CD14-positive monocyte (primary cell): Measurements from ENCODE around the gene CARD11. TPM values are rescaled to one million over a fixed set of nuclear protein-coding genes. Genes with fewer than 3 reads are reported as not detected.

Experiments used
- DNase-seq, 3 donors: peaks; one replicate each; pipeline ENCODE4 v3.0.0-alpha.2; 2011 to 2022
- H2AFZ ChIP-seq: 2 replicates; pipeline ENCODE4 v1.6.0; 2012; ENCODE audit warnings: mild to moderate bottlenecking, low read depth, low read length, inconsistent platforms; ENCODE audit not compliant: insufficient read depth, poor library complexity, severe bottlenecking
- H3K27ac ChIP-seq, 2 donors: 1 replicate in 1 of 2; 2 replicates in 1 of 2; pipeline ENCODE4 v1.5.1; 2012 to 2013; ENCODE audit warnings: low read length in 2 of 2, control low read depth in 1 of 2, inconsistent platforms in 1 of 2, low read depth in 1 of 2, mild to moderate bottlenecking in 1 of 2
- H3K27me3 ChIP-seq, 2 donors: one replicate each; pipeline versions ENCODE4 v1.6.0 to v1.6.1; 2011 to 2013; ENCODE audit warnings: low read length in 2 of 2; ENCODE audit not compliant: control insufficient read depth in 2 of 2, insufficient read depth in 2 of 2
- H3K36me3 ChIP-seq, 2 donors: replicated peaks in 1 of 2; 1 replicate in 1 of 2; 2 replicates in 1 of 2; pipeline versions ENCODE4 v1.5.1 to v1.6.1; 2012 to 2013; ENCODE audit warnings: low read length in 2 of 2, control low read depth in 1 of 2, inconsistent platforms in 1 of 2, mild to moderate bottlenecking in 1 of 2; ENCODE audit not compliant: insufficient read depth in 2 of 2, control insufficient read depth in 1 of 2
- H3K4me1 ChIP-seq, 2 donors: 1 replicate in 1 of 2; 2 replicates in 1 of 2; pipeline versions ENCODE4 v1.5.1 to v1.6.1; 2012 to 2013; ENCODE audit warnings: low read length in 2 of 2, control low read depth in 1 of 2, inconsistent platforms in 1 of 2, mild to moderate bottlenecking in 1 of 2, moderate library complexity in 1 of 2; ENCODE audit not compliant: insufficient read depth in 2 of 2, control insufficient read depth in 1 of 2
- H3K4me2 ChIP-seq: replicated peaks from 2 replicates; pipeline ENCODE3; 2012; ENCODE audit warnings: low read length, moderate library complexity, mild to moderate bottlenecking; ENCODE audit not compliant: poor library complexity, severe bottlenecking; ENCODE audit errors: extremely low read depth
- H3K4me3 ChIP-seq, 3 experiments: fragments of 200-600 bp in 1 of 3; sonication (generic) in 1 of 3; replicated peaks in 1 of 3; 1 replicate in 2 of 3; 2 replicates in 1 of 3; pipeline ENCODE4 v1.5.1; 2011 to 2013; ENCODE audit warnings: low read length in 3 of 3, mild to moderate bottlenecking in 3 of 3, control low read depth in 2 of 3, low read depth in 2 of 3, inconsistent platforms in 1 of 3, moderate library complexity in 1 of 3
- H3K79me2 ChIP-seq: 2 replicates; pipeline ENCODE4 v1.6.0; 2012; ENCODE audit warnings: mild to moderate bottlenecking, control low read depth, inconsistent platforms, low read length, moderate library complexity; ENCODE audit not compliant: insufficient read depth
- H3K9ac ChIP-seq: 2 replicates; pipeline ENCODE4 v1.6.0; 2017; ENCODE audit warnings: low read length, mild to moderate bottlenecking; ENCODE audit not compliant: insufficient read depth, poor library complexity, severe bottlenecking
- H3K9me3 ChIP-seq, 2 donors: replicated peaks in 1 of 2; 1 replicate in 1 of 2; 2 replicates in 1 of 2; pipeline versions ENCODE4 v1.5.1 to v1.6.1; 2012 to 2013; ENCODE audit warnings: low read length in 2 of 2, control low read depth in 1 of 2; ENCODE audit not compliant: control insufficient read depth in 1 of 2, insufficient read depth in 1 of 2
- H4K20me1 ChIP-seq: 2 replicates; pipeline ENCODE4 v1.6.0; 2012; ENCODE audit warnings: mild to moderate bottlenecking, low read length, control low read depth, moderate library complexity; ENCODE audit not compliant: insufficient read depth
- H3K27ac Mint-ChIP-seq, 7 donors: one replicate each; pipeline ENCODE4 v1.8.0; 2020; ENCODE audit warnings: mild to moderate bottlenecking in 7 of 7, mixed read lengths in 7 of 7, moderate library complexity in 6 of 7, inconsistent platforms in 2 of 7
- H3K27me3 Mint-ChIP-seq, 3 donors: one replicate each; pipeline ENCODE4 v1.8.0; 2021 to 2022; ENCODE audit warnings: low read depth in 3 of 3, mild to moderate bottlenecking in 3 of 3, mixed read lengths in 3 of 3, moderate library complexity in 3 of 3, inconsistent platforms in 1 of 3
- H3K36me3 Mint-ChIP-seq, 2 donors: one replicate each; pipeline ENCODE4 v1.8.0; 2020; ENCODE audit warnings: mixed read lengths in 2 of 2, inconsistent platforms in 1 of 2, mild to moderate bottlenecking in 1 of 2
- H3K4me1 Mint-ChIP-seq: one replicate; pipeline ENCODE4 v1.8.0; 2020; ENCODE audit warnings: mild to moderate bottlenecking, mixed read lengths
- H3K4me3 Mint-ChIP-seq, 2 donors: one replicate each; pipeline ENCODE4 v1.8.0; 2020; ENCODE audit warnings: mild to moderate bottlenecking in 2 of 2, mixed read lengths in 2 of 2, moderate library complexity in 1 of 2
- H3K9me3 Mint-ChIP-seq, 7 donors: one replicate each; pipeline ENCODE4 v1.8.0; 2020 to 2022; ENCODE audit warnings: mixed read lengths in 7 of 7, mild to moderate bottlenecking in 6 of 7, moderate library complexity in 6 of 7, inconsistent platforms in 2 of 7
- WGBS: methylation state at CpG from one replicate; pipeline ENCODE4 v1.1.5; 2013; ENCODE audit warnings: missing lambda C conversion rate; ENCODE audit not compliant: insufficient coverage; 5-methylcytosine and 5-hydroxymethylcytosine counted together
- intact Hi-C, 2 donors: fragments of 100-400 bp; cut with micrococcal nuclease; formaldehyde crosslinking; loops; one replicate each; pipeline versions ENCODE4 v1.15.0 to v1.15.1; 2023
- polyA plus RNA-seq, 3 donors: library from polyadenylated mRNA; depleted of rRNA in 1 of 3; unstranded in 2 of 3; stranded (reverse) in 1 of 3; fragments of 300-500 nt in 2 of 3; fragments of >200 nt in 1 of 3; fragmentation: Illumina TruSeq in 2 of 3; gene quantifications; 1 replicate in 2 of 3; 2 replicates in 1 of 3; pipeline ENCODE4 v1.2.3, GENCODE V29; 2012 to 2021
- TF ChIP-seq, protein P1 (sequence below): fragments of 200-600 bp; IDR thresholded peaks from one replicate; pipeline ENCODE4 v1.8.0; 2022; ENCODE audit warnings: antibody characterized with exemption, mild to moderate bottlenecking

The CARD11 gene
- polyA plus RNA-seq, 3 donors = 0.04 to 0.17 TPM; not detected in 1

DNA sequence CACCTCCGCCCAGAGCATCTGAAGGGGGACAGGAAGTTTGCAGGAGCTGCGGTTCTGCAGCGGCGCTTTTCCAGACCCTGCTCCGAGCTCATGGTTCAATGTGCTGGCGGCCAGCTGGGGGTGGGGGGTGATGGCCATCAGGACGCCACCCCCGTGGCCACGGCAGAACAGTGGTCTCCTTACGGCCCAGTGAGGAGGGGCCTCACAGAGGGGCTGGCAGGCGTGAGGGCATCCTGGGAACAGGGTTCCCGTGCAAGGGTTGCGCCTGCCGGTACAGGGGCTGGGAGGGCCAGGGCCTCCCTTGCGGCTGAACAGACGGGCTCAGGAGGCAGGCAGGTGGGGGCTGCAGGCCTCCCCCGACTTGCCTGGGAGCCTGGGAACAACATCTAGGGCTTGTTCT is 160.6 kb downstream of the CARD11 start:
- peaks cover 15% of the 10 kb centered on the region for H3K4me1 Mint-ChIP-seq
- no peaks in the 10 kb centered on the region for H3K79me2 ChIP-seq
- H3K4me3 Mint-ChIP-seq = no peak overlapping the region
- H3K36me3 Mint-ChIP-seq = no peaks in the 10 kb centered on the region
- no peak overlapping the region for H3K9ac ChIP-seq
- H3K27ac ChIP-seq = no peak overlapping the region
- no peaks in the 10 kb centered on the region for H3K27me3 ChIP-seq
- no peaks in the 10 kb centered on the region for H3K36me3 ChIP-seq
- no peaks in the 10 kb centered on the region for H3K9me3 ChIP-seq
- no peaks in the 10 kb centered on the region for H4K20me1 ChIP-seq
- H3K4me2 ChIP-seq = no peak overlapping the region
- H2AFZ ChIP-seq = no peak overlapping the region
- H3K9me3 Mint-ChIP-seq = peaks cover 0 to 2% (median 0%) of the 10 kb centered on the region in 7 donors
- intact Hi-C loops = no loop called here
- TF ChIP-seq, protein P1, sequence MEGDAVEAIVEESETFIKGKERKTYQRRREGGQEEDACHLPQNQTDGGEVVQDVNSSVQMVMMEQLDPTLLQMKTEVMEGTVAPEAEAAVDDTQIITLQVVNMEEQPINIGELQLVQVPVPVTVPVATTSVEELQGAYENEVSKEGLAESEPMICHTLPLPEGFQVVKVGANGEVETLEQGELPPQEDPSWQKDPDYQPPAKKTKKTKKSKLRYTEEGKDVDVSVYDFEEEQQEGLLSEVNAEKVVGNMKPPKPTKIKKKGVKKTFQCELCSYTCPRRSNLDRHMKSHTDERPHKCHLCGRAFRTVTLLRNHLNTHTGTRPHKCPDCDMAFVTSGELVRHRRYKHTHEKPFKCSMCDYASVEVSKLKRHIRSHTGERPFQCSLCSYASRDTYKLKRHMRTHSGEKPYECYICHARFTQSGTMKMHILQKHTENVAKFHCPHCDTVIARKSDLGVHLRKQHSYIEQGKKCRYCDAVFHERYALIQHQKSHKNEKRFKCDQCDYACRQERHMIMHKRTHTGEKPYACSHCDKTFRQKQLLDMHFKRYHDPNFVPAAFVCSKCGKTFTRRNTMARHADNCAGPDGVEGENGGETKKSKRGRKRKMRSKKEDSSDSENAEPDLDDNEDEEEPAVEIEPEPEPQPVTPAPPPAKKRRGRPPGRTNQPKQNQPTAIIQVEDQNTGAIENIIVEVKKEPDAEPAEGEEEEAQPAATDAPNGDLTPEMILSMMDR = no peak
- H3K4me3 ChIP-seq = no peak overlapping the region
- H3K4me1 ChIP-seq = peaks cover 0 to 7% of the 10 kb centered on the region in 2 donors
- peaks cover 16 to 28% (median 16%) of the 10 kb centered on the region in 3 donors for H3K27me3 Mint-ChIP-seq
- no peak overlapping the region for H3K27ac Mint-ChIP-seq
- 81% methylated on average over 17 of the region's 17 CpGs for WGBS
- no peak for DNase-seq

DNA sequence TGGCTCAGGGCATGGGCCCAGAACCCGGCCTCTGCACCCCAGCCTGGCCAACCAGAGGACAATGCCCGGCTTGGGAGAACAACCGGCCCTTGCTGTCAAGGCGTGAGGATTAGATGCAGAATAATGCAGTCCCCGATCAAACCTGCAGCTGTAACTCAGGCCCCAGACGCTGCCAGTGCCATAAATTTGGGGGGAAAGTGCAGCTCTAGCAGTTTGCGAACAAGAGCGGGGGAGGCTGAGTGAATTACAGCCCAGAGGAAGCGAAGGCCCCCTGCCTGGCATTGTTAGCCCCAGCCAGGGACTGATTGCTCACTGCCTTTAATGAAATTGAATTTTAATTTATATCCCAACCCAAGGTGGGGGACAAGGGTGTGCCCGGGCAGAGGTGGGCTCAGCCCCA is 161.6 kb downstream of the CARD11 start:
- no peaks in the 10 kb centered on the region for H3K36me3 ChIP-seq
- no peak overlapping the region for H3K27ac Mint-ChIP-seq
- no peak overlapping the region for H3K4me2 ChIP-seq
- H3K36me3 Mint-ChIP-seq = no peaks in the 10 kb centered on the region
- peaks cover 16 to 28% (median 17%) of the 10 kb centered on the region in 3 donors for H3K27me3 Mint-ChIP-seq
- peaks cover 0 to 2% (median 0%) of the 10 kb centered on the region in 7 donors for H3K9me3 Mint-ChIP-seq
- TF ChIP-seq, protein P1 = no peak
- H3K4me3 ChIP-seq = no peak overlapping the region
- peaks cover 12% of the 10 kb centered on the region for H3K4me1 Mint-ChIP-seq
- no peak overlapping the region for H3K27ac ChIP-seq
- H2AFZ ChIP-seq = no peak overlapping the region
- H3K9ac ChIP-seq = no peak overlapping the region
- no peaks in the 10 kb centered on the region for H3K27me3 ChIP-seq
- DNase-seq = no peak
- intact Hi-C loops = no loop called here
- H3K9me3 ChIP-seq = no peaks in the 10 kb centered on the region
- no peaks in the 10 kb centered on the region for H3K79me2 ChIP-seq
- peak overlapping the region in 1 of 2 donors; percentile 15 for H3K4me3 Mint-ChIP-seq
- H4K20me1 ChIP-seq = no peaks in the 10 kb centered on the region
- H3K4me1 ChIP-seq = peaks cover 0 to 7% of the 10 kb centered on the region in 2 donors
- 71% methylated on average over 9 of the region's 10 CpGs for WGBS
